ENCODE results near the gene TTC6.

Gene TTC6

GRCh38 chr14:37620856-37621255 lies 25.4 kb downstream of the TTC6 start:
- Histone ChIP-seq H3K36me3 (ENCODE audit: insufficient read depth, low read length) (no peaks in the 10 kb centered on the region), H3K4me2 (ENCODE audit: insufficient read depth, low read length) (no peak overlapping the region), H3K4me3 (ENCODE audit: low read depth in 1 of 2, low read length in 2 of 2) (no peak overlapping the region), H3K4me1 (ENCODE audit: insufficient read depth, low read length) (no peaks in the 10 kb centered on the region), H2AFZ (ENCODE audit: low read depth, low read length) (no peak overlapping the region), H3K79me2 (ENCODE audit: insufficient read depth, low read length) (no peaks in the 10 kb centered on the region), H3K9me3 (ENCODE audit: insufficient read depth, low read length, severe bottlenecking) (peaks cover 2% of the 10 kb centered on the region), H3K27ac (ENCODE audit: low read length) (no peak overlapping the region), H3K9ac (ENCODE audit: low read depth, low read length) (no peak overlapping the region), H3K27me3 (ENCODE audit: insufficient read depth, low read length, poor library complexity) (no peaks in the 10 kb centered on the region), H4K20me1 (ENCODE audit: insufficient read depth, low read length) (no peaks in the 10 kb centered on the region)
- ATAC-seq (ENCODE audit: insufficient read depth, low read depth) (no peak), DNase-seq (no peak)
- TF ChIP-seq EZH2 (IDR thresholded peaks at IDR 0.05; ENCODE audit: borderline replicate concordance, low read depth, low read length, severe bottlenecking) (no peak), CTCF (IDR thresholded peaks at IDR 0.05; ENCODE audit: borderline replicate concordance, extremely low read depth, low read length, poor library complexity, severe bottlenecking) (no peak)

- no peak overlapping the region for H3K4me3 ChIP-seq (ENCODE audit: low read depth in 1 of 2, low read length in 2 of 2)
- no peak overlapping the region for H2AFZ ChIP-seq (ENCODE audit: low read depth, low read length)
- no peaks in the 10 kb centered on the region for H4K20me1 ChIP-seq (ENCODE audit: insufficient read depth, low read length)
- no peaks in the 10 kb centered on the region for H3K27me3 ChIP-seq (ENCODE audit: insufficient read depth, low read length, poor library complexity)
- no peak for DNase-seq
- no peak overlapping the region for H3K4me2 ChIP-seq (ENCODE audit: insufficient read depth, low read length)
- ATAC-seq (ENCODE audit: insufficient read depth, low read depth) = no peak
- no peak overlapping the region for H3K27ac ChIP-seq (ENCODE audit: low read length)
- H3K79me2 ChIP-seq (ENCODE audit: insufficient read depth, low read length) = no peaks in the 10 kb centered on the region
- TF ChIP-seq EZH2 (IDR thresholded peaks at IDR 0.05; ENCODE audit: borderline replicate concordance, low read depth, low read length, severe bottlenecking) (no peak), CTCF (IDR thresholded peaks at IDR 0.05; ENCODE audit: borderline replicate concordance, extremely low read depth, low read length, poor library complexity, severe bottlenecking) (no peak)
- no peaks in the 10 kb centered on the region for H3K4me1 ChIP-seq (ENCODE audit: insufficient read depth, low read length)
- H3K36me3 ChIP-seq (ENCODE audit: insufficient read depth, low read length) = no peaks in the 10 kb centered on the region
- H3K9me3 ChIP-seq (ENCODE audit: insufficient read depth, low read length, severe bottlenecking) = no peaks in the 10 kb centered on the region
- no peak overlapping the region for H3K9ac ChIP-seq (ENCODE audit: low read depth, low read length)
Observed at GRCh38 chr14:37622231-37622923, 26.9 kb downstream of the TTC6 start.

GRCh38 chr14:37623426-37623951 lies 28.1 kb downstream of the TTC6 start:
- H3K79me2 ChIP-seq (ENCODE audit: insufficient read depth, low read length) = no peaks in the 10 kb centered on the region
- TF ChIP-seq EZH2 (IDR thresholded peaks at IDR 0.05; ENCODE audit: borderline replicate concordance, low read depth, low read length, severe bottlenecking) (no peak), CTCF (IDR thresholded peaks at IDR 0.05; ENCODE audit: borderline replicate concordance, extremely low read depth, low read length, poor library complexity, severe bottlenecking) (no peak)
- no peaks in the 10 kb centered on the region for H3K36me3 ChIP-seq (ENCODE audit: insufficient read depth, low read length)
- DNase-seq (no peak), ATAC-seq (ENCODE audit: insufficient read depth, low read depth) (no peak)
- no peak overlapping the region for H3K4me3 ChIP-seq (ENCODE audit: low read depth in 1 of 2, low read length in 2 of 2)
- no peak overlapping the region for H2AFZ ChIP-seq (ENCODE audit: low read depth, low read length)
- no peak overlapping the region for H3K27ac ChIP-seq (ENCODE audit: low read length)
- H3K9me3 ChIP-seq (ENCODE audit: insufficient read depth, low read length, severe bottlenecking) = no peaks in the 10 kb centered on the region
- no peaks in the 10 kb centered on the region for H4K20me1 ChIP-seq (ENCODE audit: insufficient read depth, low read length)
- no peak overlapping the region for H3K4me2 ChIP-seq (ENCODE audit: insufficient read depth, low read length)
- no peaks in the 10 kb centered on the region for H3K27me3 ChIP-seq (ENCODE audit: insufficient read depth, low read length, poor library complexity)
- H3K9ac ChIP-seq (ENCODE audit: low read depth, low read length) = no peak overlapping the region
- no peaks in the 10 kb centered on the region for H3K4me1 ChIP-seq (ENCODE audit: insufficient read depth, low read length)

Data from DND-41 (cell line).